ENCODE results near the gene MAP2K5.

GRCh38 chr15:67570875-67571647, 28.6 kb downstream of the MAP2K5 start:
- no peak for TF ChIP-seq POLR2A (IDR thresholded peaks at IDR 0.05; ENCODE audit: low read length)
- TF ChIP-seq GATA1 (IDR thresholded peaks at IDR 0.05; ENCODE audit: low read depth, low read length) = no peak
